GM12878 (cell line): Measurements from ENCODE around the gene RAPH1. TPM values are rescaled to one million over a fixed set of nuclear protein-coding genes. Genes with fewer than 3 reads are reported as not detected.

Experiments
- ATAC-seq: fragments of 200-7000 bp; cut with Tn5 transposase; 3 replicates; pipeline ENCODE4 v1.9.1; 2020; ENCODE audit warnings: mild to moderate bottlenecking, moderate library complexity
- BruUV-seq: library from RNA; stranded (reverse); fragments of 400-500 nt; replicated peaks from 2 replicates; lab custom pipeline; 2021; lab: Mats Ljungman, UMichigan
- CTCF ChIA-PET: fragments of 300-600 bp; sonication (Branson Sonifier 250); formaldehyde crosslinking; extraction: SDS; loops from one replicate; lab custom pipeline; 2021; ENCODE audit warnings: inconsistent platforms; lab: Yijun Ruan, JAX
- POLR2A ChIA-PET: fragments of 350-600 bp; formaldehyde crosslinking; extraction: SDS; loops from one replicate; lab custom pipeline; 2021; ENCODE audit warnings: inconsistent platforms; lab: Charles Lee
- RAD21 ChIA-PET: fragments of 300-600 bp; sonication (Branson Sonifier 250); formaldehyde crosslinking; loops from one replicate; lab custom pipeline; 2023; ENCODE audit warnings: antibody characterized with exemption; ENCODE audit not compliant: unreplicated experiment; lab: Charles Lee
- SMC1A ChIA-PET: fragments of 300-600 bp; sonication (Branson Sonifier 250); formaldehyde crosslinking; loops from one replicate; lab custom pipeline; 2023; ENCODE audit not compliant: unreplicated experiment, uncharacterized antibody; lab: Charles Lee
- DNase-seq: peaks from one replicate; pipeline ENCODE4 v3.0.0-alpha.2; 2011; ENCODE audit warnings: low read depth, low spot score
- FAIRE-seq: peaks from 3 replicates; lab custom pipeline; 2011; peaks lifted over from hg19 to GRCh38; lab: Jason Lieb, UNC
- H2AFZ ChIP-seq: 2 replicates; pipeline ENCODE4 v1.6.0; 2011; ENCODE audit warnings: low read depth, low read length, control low read depth; ENCODE audit not compliant: control insufficient read depth
- H3K27ac ChIP-seq: 2 replicates; pipeline ENCODE4 v1.5.1; 2011; ENCODE audit warnings: control low read depth; ENCODE audit not compliant: control insufficient read depth, insufficient read depth
- H3K27me3 ChIP-seq, 2 experiments: replicated peaks in 1 of 2; 2 replicates each; pipeline versions ENCODE4 v1.6.0 to v1.6.1; 2011; ENCODE audit warnings: low read length in 1 of 2; ENCODE audit not compliant: control insufficient read depth in 2 of 2, insufficient read depth in 2 of 2
- H3K36me3 ChIP-seq, 2 experiments: 2 replicates each; pipeline ENCODE4 v1.5.1; 2011; ENCODE audit warnings: low read length in 1 of 2; ENCODE audit not compliant: control insufficient read depth in 2 of 2, insufficient read depth in 2 of 2
- H3K4me1 ChIP-seq: 2 replicates; pipeline ENCODE4 v1.6.1; 2011; ENCODE audit warnings: mild to moderate bottlenecking, low read length, moderate library complexity, mixed read lengths; ENCODE audit not compliant: control insufficient read depth, insufficient read depth
- H3K4me2 ChIP-seq: 2 replicates; pipeline ENCODE4 v1.6.0; 2011; ENCODE audit warnings: control low read depth; ENCODE audit not compliant: control insufficient read depth, insufficient read depth
- H3K4me3 ChIP-seq: fragments of 200-600 bp; sonication (generic); 2 replicates; pipeline ENCODE4 v1.5.1; 2016
- H3K79me2 ChIP-seq: 2 replicates; pipeline ENCODE4 v1.6.0; 2011; ENCODE audit warnings: low read length; ENCODE audit not compliant: control insufficient read depth, insufficient read depth
- H3K9ac ChIP-seq: 2 replicates; pipeline ENCODE4 v1.8.0; 2011; ENCODE audit warnings: low read length, control low read depth, mixed read lengths; ENCODE audit not compliant: control insufficient read depth, insufficient read depth
- H3K9me3 ChIP-seq: replicated peaks from 3 replicates; pipeline ENCODE4 v1.5.1; 2011; ENCODE audit warnings: mild to moderate bottlenecking, low read length; ENCODE audit not compliant: control insufficient read depth, insufficient read depth
- H4K20me1 ChIP-seq: 2 replicates; pipeline ENCODE4 v1.6.0; 2011; ENCODE audit not compliant: control insufficient read depth, insufficient read depth
- EP300 ChIP-seq, 2 experiments: fragments of 150-350 bp in 1 of 2; IDR thresholded peaks; 2 replicates each; pipeline ENCODE4 v1.6.1; 2011 to 2012; ENCODE audit warnings: low read depth in 2 of 2, low read length in 2 of 2, borderline replicate concordance in 1 of 2, improper control_type of control experiment in 1 of 2, inconsistent platforms in 1 of 2; ENCODE audit not compliant: control insufficient read depth in 1 of 2
- ESRRA ChIP-seq: IDR thresholded peaks from 2 replicates; pipeline ENCODE4 v1.6.1; 2012; ENCODE audit warnings: mild to moderate bottlenecking, low read length, improper control_type of control experiment
- ETV6 ChIP-seq, 2 experiments: fragments of 450-650 bp in 1 of 2; IDR thresholded peaks in 1 of 2; conservative IDR thresholded peaks in 1 of 2; 2 replicates each; pipeline ENCODE4 v1.6.1; 2014; ENCODE audit warnings: antibody characterized with exemption in 1 of 2, borderline replicate concordance in 1 of 2, low read depth in 1 of 2, mild to moderate bottlenecking in 1 of 2, moderate library complexity in 1 of 2
- IRF4 ChIP-seq: IDR thresholded peaks from 2 replicates; pipeline ENCODE4 v1.6.1; 2011; ENCODE audit warnings: low read depth, low read length
- NFXL1 ChIP-seq: fragments of 450-650 bp; IDR thresholded peaks from 2 replicates; pipeline ENCODE4 v1.6.1; 2017; ENCODE audit warnings: antibody characterized with exemption, mild to moderate bottlenecking, borderline replicate concordance
- RAD21 ChIP-seq: IDR thresholded peaks from 2 replicates; pipeline ENCODE4 v1.6.1; 2011; ENCODE audit warnings: mild to moderate bottlenecking, low read depth, low read length, moderate library complexity; ENCODE audit not compliant: insufficient read depth
- SMAD1 ChIP-seq: fragments of 450-650 bp; IDR thresholded peaks from 2 replicates; pipeline ENCODE4 v1.6.1; 2018; ENCODE audit warnings: mild to moderate bottlenecking, low read depth; ENCODE audit not compliant: partially characterized antibody
- SP1 ChIP-seq: IDR thresholded peaks from one replicate; pipeline ENCODE4 v1.6.1; 2011; ENCODE audit warnings: low read depth, low read length
- WGBS: methylation state at CpG from one replicate; pipeline ENCODE4 v1.1.6; 2016; ENCODE audit warnings: low lambda C conversion rate; ENCODE audit not compliant: insufficient replicate concordance, insufficient coverage; ENCODE audit errors: missing lambda C conversion rate; 5-methylcytosine and 5-hydroxymethylcytosine counted together
- in situ Hi-C: fragments of 300-500 bp; cut with MboI; formaldehyde crosslinking; loops from 9 replicates; pipeline ENCODE4 v1.14.3; 2018; ENCODE audit warnings: mixed read lengths
- intact Hi-C: fragments of 100-400 bp; cut with micrococcal nuclease; formaldehyde crosslinking; loops from one replicate; pipeline ENCODE4 v1.14.2; 2022; ENCODE audit not compliant: unreplicated experiment
- polyA plus RNA-seq, 11 experiments: library from polyadenylated mRNA; depleted of rRNA in 4 of 11; unstranded in 6 of 11; stranded (reverse) in 5 of 11; fragments of >200 nt; fragmentation: Nextera tagmentation in 4 of 11; fragmentation: Illumina TruSeq in 1 of 11; extraction: Ambion mirVana in 4 of 11; extraction: Trizol in 1 of 11; gene quantifications; 1 replicate in 1 of 11; 2 replicates in 10 of 11; pipeline versions ENCODE4 v1.2.1 to v1.2.3, GENCODE V29; 2011 to 2016; ENCODE audit warnings: inconsistent platforms in 2 of 11, missing spikeins in 2 of 11, low read depth in 1 of 11
- total RNA-seq, 4 experiments: library from RNA; depleted of rRNA in 3 of 4; stranded (reverse); fragments of >200 nt in 3 of 4; fragmentation: Illumina TruSeq in 1 of 4; extraction: Trizol in 1 of 4; gene quantifications; 2 replicates each; pipeline versions ENCODE4 v1.2.1 to v1.2.3, GENCODE V29; 2013 to 2021

Gene RAPH1
- total and polyA plus RNA-seq, 10 of the 15 experiments (the other 5 are each of a cell fraction or from before 2014, with no cell fraction given): 0.09 to 0.90 (median 0.21) TPM; not detected in 7

DNA sequence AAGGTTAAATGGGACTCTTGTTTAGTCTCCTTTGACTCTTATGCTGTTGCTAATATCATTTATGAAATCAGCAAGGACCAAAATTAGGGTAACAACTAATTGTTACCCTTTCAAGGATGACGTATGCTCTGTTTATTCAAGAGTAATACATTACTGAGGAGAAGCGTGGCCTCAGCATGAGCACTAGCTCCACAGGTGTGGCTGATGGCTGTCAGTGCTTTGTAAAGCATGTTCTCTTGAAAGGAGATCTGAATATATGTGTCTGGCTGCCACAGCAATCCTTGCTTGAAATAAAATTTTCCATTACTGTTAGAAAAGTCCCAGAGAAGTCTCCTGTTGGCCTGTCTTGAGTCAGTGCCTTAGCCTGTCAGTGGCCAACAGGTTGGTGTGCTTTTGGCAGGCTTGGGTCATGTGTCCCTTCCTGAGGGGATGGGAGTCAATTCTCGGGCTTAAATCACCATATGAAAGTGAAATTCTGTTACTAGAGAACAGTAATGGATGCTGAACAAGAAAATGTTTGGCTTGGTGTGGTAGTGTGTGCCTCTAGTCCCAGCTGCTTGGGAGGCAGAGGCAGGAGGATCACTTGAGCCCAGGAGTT, 174.2 kb downstream of the RAPH1 start (continued):
- TF ChIP-seq SMAD1 (no peak), NFXL1 (no peak), EP300 (IDR thresholded peaks at IDR 0.05; ENCODE audit: borderline replicate concordance in 1 of 2, control insufficient read depth in 1 of 2, low read depth in 2 of 2, low read length in 2 of 2) (no peak), ESRRA (no peak), RAD21 (no peak), SP1 (no peak)

DNA sequence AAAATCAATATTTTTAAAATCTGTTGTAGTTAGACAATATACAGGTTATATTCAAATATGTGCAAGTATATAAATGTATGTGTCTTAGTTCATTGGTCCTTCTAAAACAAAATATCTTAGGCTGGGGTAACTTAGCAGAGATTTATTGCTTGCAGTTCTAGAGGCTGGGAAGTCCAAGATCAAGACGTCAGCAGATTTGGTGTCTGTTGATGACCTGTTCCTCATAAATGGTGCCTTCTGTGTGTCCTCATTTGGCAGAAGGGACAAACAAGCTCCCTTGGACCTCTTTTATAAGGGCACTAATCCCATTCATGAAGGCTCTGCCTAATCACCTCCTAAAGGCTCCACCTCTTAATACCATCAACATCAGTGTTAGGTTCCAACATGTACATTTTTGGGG, 175.7 kb downstream of the RAPH1 start:
- ChIA-PET CTCF (no interaction called here), RAD21 (no interaction called here), POLR2A (no interaction called here), SMC1A (no interaction called here)
- H4K20me1 ChIP-seq: no peaks in the 10 kb centered on the region
- H3K27ac ChIP-seq: no peak overlapping the region
- intact Hi-C loops (no loop called here), in situ Hi-C loops (no loop called here)
- no peaks in the 10 kb centered on the region for H3K27me3 ChIP-seq
- H3K4me3 ChIP-seq: no peak overlapping the region
- TF ChIP-seq ETV6 (conservative IDR thresholded peaks at IDR 0.05 in 1 of 2, IDR thresholded peaks at IDR 0.05 in 1 of 2; ENCODE audit: borderline replicate concordance in 1 of 2, low read depth in 1 of 2) (no peak), IRF4 (no peak)
- no peak overlapping the region for H3K4me2 ChIP-seq
- 95% methylated on average over 1 of the region's 1 CpG for WGBS
- H3K9ac ChIP-seq: no peak overlapping the region
- no peak for DNase-seq
- no peaks in the 10 kb centered on the region for H3K4me1 ChIP-seq
- peaks cover 2% of the 10 kb centered on the region for H3K79me2 ChIP-seq
- FAIRE-seq: no peak
- ATAC-seq: no peak
- no peaks in the 10 kb centered on the region for H3K9me3 ChIP-seq
- no TSS peak for BruUV-seq
- no peaks in the 10 kb centered on the region; a peak in 1 of 4 replicates for H3K36me3 ChIP-seq
- no peak overlapping the region for H2AFZ ChIP-seq
